Body of pancreas (tissue), 4 donors: ENCODE data around the gene LRP2.

Source experiments
- POLR2A ChIP-seq, 3 donors: fragments of 450-650 bp; IDR thresholded peaks; one replicate each; pipeline ENCODE4 v1.6.1; 2016; ENCODE audit warnings: antibody characterized with exemption in 3 of 3, mild to moderate bottlenecking in 2 of 3
- TF ChIP-seq, protein P1 (sequence below), 7 experiments: fragments of 450-650 bp in 4 of 7; fragments of 200-600 bp in 3 of 7; sonication (generic) in 3 of 7; IDR thresholded peaks; one replicate each; pipeline ENCODE4 v1.5.1; 2016 to 2019; ENCODE audit warnings: antibody characterized with exemption in 7 of 7

DNA sequence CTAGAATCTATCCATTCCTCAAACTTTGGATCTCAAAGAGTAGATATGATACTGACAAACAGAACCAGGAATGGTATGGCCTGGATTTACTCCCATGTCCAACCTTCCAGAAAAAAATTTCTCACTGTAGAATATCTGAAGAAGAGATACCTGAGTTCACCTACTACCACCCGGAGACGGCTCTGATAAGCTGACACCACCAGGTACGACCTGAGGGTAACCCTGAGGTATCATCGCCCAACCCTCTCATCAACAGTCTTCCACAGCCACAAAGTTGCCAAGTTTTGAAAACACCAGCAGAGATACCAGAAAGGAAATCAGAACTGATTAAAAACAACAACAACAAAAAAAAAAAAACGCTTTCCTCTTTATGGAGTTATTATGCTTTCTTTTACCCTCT, 102.9 kb downstream of the LRP2 start:
- TF ChIP-seq, protein P1, sequence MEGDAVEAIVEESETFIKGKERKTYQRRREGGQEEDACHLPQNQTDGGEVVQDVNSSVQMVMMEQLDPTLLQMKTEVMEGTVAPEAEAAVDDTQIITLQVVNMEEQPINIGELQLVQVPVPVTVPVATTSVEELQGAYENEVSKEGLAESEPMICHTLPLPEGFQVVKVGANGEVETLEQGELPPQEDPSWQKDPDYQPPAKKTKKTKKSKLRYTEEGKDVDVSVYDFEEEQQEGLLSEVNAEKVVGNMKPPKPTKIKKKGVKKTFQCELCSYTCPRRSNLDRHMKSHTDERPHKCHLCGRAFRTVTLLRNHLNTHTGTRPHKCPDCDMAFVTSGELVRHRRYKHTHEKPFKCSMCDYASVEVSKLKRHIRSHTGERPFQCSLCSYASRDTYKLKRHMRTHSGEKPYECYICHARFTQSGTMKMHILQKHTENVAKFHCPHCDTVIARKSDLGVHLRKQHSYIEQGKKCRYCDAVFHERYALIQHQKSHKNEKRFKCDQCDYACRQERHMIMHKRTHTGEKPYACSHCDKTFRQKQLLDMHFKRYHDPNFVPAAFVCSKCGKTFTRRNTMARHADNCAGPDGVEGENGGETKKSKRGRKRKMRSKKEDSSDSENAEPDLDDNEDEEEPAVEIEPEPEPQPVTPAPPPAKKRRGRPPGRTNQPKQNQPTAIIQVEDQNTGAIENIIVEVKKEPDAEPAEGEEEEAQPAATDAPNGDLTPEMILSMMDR (IDR thresholded peaks at IDR 0.05): no peak
- no peak for TF ChIP-seq POLR2A (IDR thresholded peaks at IDR 0.05)
